SJCRH30 (cell line): ENCODE data around the gene IPMK. TPM values are rescaled to one million over a fixed set of nuclear protein-coding genes. Genes with fewer than 3 reads are reported as not detected.
A peak's percentile ranks its signal among the peaks of the same experiment; 100 is the strongest.

Source experiments
- DNase-seq, 2 experiments: peaks; one replicate each; pipeline ENCODE4 v3.0.0-alpha.2; 2015 to 2020
- H3K27ac ChIP-seq: fragments of 250-450 bp; sonication (Bioruptor Pico); 2 replicates; pipeline ENCODE4 v1.5.1; 2020; ENCODE audit warnings: mild to moderate bottlenecking, moderate library complexity
- H3K27me3 ChIP-seq: fragments of 250-450 bp; sonication (Bioruptor Pico); 2 replicates; pipeline ENCODE4 v1.5.1; 2020; ENCODE audit warnings: mild to moderate bottlenecking, moderate library complexity
- H3K36me3 ChIP-seq: fragments of 250-450 bp; sonication (Bioruptor Pico); 2 replicates; pipeline ENCODE4 v1.5.1; 2020; ENCODE audit warnings: mild to moderate bottlenecking, moderate library complexity
- H3K4me1 ChIP-seq: fragments of 250-450 bp; sonication (Bioruptor Pico); 2 replicates; pipeline ENCODE4 v1.5.1; 2020; ENCODE audit warnings: mild to moderate bottlenecking, moderate library complexity
- H3K4me3 ChIP-seq: fragments of 250-450 bp; sonication (Bioruptor Pico); 2 replicates; pipeline ENCODE4 v1.5.1; 2020; ENCODE audit warnings: mild to moderate bottlenecking, moderate library complexity
- H3K9me3 ChIP-seq: fragments of 250-450 bp; sonication (Bioruptor Pico); replicated peaks from 2 replicates; pipeline ENCODE4 v1.5.1; 2020; ENCODE audit warnings: mild to moderate bottlenecking, moderate library complexity
- total RNA-seq: library from RNA; depleted of rRNA; stranded (reverse); fragments of >200 nt; shearing (Covaris generic); gene quantifications from 2 replicates; pipeline ENCODE4 v1.2.3, GENCODE V29; 2014

The IPMK gene
- total RNA-seq, 1 experiment from 2014 or later = 6.5 TPM

DNA sequence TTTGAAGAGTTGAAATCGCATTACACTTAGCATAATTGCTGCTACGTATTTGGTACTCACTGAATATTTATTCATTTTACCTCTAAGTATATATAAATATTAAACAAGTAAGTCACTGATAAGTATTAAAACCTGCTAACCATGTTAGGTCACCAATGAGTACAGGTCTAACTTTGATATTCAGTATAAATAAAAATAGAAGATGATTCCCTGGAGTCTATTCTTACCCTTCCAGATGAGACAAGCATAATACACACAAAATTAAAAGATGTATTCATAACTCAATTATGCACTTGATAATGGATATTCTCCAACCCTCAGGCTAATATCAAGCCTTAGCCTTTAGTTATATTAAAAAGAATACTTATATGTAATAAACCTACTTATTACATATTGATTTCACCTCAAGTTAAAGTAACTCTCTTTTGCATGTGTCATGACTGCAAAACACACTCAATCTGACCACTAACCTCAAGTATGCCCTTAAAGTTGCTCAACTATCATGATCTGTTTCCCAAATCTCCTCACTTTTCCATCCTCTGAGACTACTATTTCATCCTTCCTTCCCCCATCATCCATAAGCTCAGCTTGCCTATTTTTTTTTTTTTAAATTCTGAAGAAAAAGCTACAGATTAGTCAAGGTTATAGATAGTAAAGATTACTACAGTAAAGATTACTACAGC lies 46.8 kb downstream of the IPMK start:
- no peak for DNase-seq
- Histone ChIP-seq H3K4me1 (no peaks in the 10 kb centered on the region), H3K27ac (no peak overlapping the region), H3K4me3 (no peak overlapping the region), H3K27me3 (no peaks in the 10 kb centered on the region), H3K9me3 (no peaks in the 10 kb centered on the region), H3K36me3 (no peaks in the 10 kb centered on the region)

DNA sequence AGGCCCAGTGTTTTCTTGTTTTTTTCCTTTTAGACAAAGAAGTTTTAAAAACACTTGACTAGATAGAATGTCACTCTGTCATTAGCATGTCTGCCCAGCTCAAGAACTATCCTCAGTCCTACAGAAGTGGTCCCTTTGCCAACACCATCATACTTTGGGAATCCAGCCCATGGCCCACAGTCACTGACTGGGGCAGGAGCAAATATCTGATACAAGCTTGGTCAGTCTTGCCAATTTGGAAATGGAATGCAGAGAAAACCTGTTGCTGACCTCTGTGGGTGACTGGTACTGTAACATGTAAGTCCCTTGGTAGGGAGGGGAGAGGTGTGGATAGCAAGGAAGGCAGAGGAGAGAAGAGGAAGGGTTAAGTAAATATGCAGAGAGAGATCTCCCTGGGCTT lies 47.8 kb downstream of the IPMK start:
- H3K27ac ChIP-seq = no peak overlapping the region
- no peaks in the 10 kb centered on the region for H3K36me3 ChIP-seq
- DNase-seq = no peak
- H3K4me3 ChIP-seq = no peak overlapping the region
- H3K4me1 ChIP-seq = no peaks in the 10 kb centered on the region
- H3K27me3 ChIP-seq = no peaks in the 10 kb centered on the region
- H3K9me3 ChIP-seq = no peaks in the 10 kb centered on the region

DNA sequence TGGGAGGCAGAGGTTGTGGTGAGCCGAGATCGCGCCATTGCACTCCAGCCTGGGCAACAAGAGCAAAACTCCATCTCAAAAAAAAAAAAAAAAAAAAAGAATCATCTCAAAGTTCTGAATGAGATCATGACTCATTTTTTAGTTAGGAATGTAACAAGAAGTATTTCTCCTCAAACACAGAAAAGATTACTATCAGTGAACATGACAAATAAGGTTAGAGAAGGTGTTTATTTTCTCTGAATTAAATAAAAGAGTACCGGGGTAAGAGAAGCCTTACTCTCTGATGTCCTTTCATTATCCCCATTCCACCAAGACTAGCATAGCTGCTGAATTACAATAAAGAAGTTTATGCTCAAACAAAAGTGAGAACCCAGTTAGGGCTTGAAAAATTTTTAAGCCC lies 50.1 kb downstream of the IPMK start:
- no peaks in the 10 kb centered on the region for H3K9me3 ChIP-seq
- H3K4me3 ChIP-seq = no peak overlapping the region
- no peak overlapping the region for H3K27ac ChIP-seq
- H3K4me1 ChIP-seq = no peaks in the 10 kb centered on the region
- no peaks in the 10 kb centered on the region for H3K27me3 ChIP-seq
- H3K36me3 ChIP-seq = no peaks in the 10 kb centered on the region
- no peak for DNase-seq

DNA sequence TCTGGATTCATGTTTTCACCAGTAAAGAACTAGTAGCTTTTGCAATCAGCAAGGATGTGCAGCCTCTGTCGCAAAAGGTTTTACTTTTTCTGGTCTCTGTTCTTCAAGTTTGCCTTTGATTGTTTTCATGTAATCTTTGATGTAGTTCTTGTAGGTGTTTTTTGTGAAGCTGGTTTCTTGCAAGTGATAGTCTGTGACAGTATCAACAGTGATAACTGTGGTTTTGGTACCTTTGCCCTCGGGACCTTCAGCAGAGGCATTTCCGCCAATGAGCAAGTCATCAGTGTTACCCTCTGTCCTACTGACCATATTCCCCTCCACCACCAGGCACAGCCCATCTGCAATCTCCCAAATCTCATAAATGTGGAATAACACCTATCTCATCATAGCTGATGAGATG lies 55.1 kb downstream of the IPMK start:
- Histone ChIP-seq H3K27me3 (no peaks in the 10 kb centered on the region), H3K27ac (no peak overlapping the region), H3K36me3 (no peaks in the 10 kb centered on the region), H3K9me3 (no peaks in the 10 kb centered on the region), H3K4me1 (no peaks in the 10 kb centered on the region), H3K4me3 (no peak overlapping the region)
- no peak for DNase-seq

DNA sequence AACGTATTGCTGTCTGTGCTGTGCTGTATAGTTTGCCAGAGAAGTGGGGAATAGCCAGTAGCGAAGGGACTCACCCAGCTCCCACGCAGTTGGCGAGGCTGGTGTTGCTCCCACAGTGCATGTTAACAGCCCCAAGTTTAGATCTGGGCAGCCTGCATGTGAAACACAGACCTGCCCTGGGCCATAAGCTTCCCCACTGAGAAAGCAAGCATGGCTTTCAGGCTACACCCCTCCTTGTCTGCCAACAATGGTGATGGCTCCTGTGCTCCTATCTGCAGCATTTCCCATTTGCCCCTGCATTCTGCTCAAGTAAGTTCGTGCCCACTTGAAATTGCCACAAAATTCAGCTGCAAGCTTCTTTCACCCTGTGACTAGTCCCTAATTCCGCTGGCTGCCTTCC lies 57.5 kb downstream of the IPMK start:
- DNase-seq = no peak
- Histone ChIP-seq H3K27ac (no peak overlapping the region), H3K27me3 (no peaks in the 10 kb centered on the region), H3K36me3 (no peaks in the 10 kb centered on the region), H3K9me3 (no peaks in the 10 kb centered on the region), H3K4me1 (no peaks in the 10 kb centered on the region), H3K4me3 (no peak overlapping the region)

DNA sequence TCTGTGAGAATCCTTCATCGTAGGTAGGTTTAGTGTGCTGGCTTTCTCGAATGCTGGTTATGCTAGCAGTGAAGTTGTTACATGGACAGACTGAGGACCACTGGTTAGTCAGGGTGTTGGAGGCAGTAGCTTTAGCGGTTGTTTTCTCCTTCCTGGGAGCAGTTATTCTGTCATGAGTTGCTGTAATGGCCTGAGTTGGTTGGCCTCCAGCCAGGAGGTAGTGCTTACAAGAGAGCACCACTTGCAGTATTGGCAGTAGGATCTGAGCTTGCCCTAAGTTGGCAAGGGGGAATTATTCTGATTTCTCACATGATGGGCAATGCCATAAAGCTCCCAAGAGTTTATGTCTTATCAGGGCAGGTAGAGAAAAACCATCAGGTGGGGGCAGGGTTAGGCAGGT lies 58.0 kb downstream of the IPMK start:
- Histone ChIP-seq H3K27ac (no peak overlapping the region), H3K36me3 (no peaks in the 10 kb centered on the region), H3K9me3 (no peaks in the 10 kb centered on the region), H3K4me1 (no peaks in the 10 kb centered on the region), H3K4me3 (no peak overlapping the region), H3K27me3 (no peaks in the 10 kb centered on the region)
- DNase-seq = no peak

DNA sequence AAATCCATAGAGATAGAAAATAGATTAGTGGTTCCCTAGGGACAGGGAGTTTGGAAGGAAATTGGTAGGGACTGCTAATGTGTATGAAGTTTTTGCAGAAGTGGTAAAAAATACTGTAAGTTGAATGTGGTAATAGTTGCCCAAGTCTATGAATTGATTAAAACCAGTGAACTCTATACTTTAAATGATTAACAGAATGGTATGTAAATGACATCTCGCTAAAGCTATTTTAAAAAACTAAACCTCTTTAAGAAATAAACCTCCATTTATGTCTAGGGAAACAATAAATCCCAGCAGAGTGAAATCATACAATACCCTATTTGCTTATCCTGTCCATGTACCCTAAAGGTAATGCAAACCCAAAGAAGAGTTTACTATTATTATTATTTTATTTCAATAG lies 61.4 kb downstream of the IPMK start:
- Histone ChIP-seq H3K27ac (no peak overlapping the region), H3K4me3 (no peak overlapping the region), H3K36me3 (no peaks in the 10 kb centered on the region), H3K4me1 (no peaks in the 10 kb centered on the region), H3K9me3 (no peaks in the 10 kb centered on the region), H3K27me3 (no peaks in the 10 kb centered on the region)
- DNase-seq = no peak

DNA sequence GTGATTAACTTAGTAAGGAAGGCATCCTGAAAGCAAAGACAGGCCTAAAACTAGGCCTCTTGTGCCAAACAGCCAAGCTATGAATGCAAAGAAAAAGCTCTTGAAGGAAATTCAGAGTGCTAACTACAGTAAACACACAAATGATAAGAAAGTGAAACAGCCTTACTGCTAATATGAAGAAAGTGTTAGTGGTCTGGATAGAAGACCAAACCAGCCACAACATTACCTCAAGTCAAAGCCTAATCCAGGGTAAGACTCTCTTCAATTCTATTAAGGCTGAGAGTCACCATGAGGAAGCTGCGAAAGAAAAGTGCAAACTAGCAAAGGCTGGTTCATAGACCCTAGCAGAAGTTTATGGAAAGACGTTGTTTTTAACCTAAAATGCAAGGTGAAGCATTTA lies 66.0 kb downstream of the IPMK start:
- Histone ChIP-seq H3K27ac (no peak overlapping the region), H3K27me3 (no peaks in the 10 kb centered on the region), H3K9me3 (no peaks in the 10 kb centered on the region), H3K36me3 (no peaks in the 10 kb centered on the region), H3K4me1 (no peaks in the 10 kb centered on the region), H3K4me3 (no peak overlapping the region)
- DNase-seq = no peak

DNA sequence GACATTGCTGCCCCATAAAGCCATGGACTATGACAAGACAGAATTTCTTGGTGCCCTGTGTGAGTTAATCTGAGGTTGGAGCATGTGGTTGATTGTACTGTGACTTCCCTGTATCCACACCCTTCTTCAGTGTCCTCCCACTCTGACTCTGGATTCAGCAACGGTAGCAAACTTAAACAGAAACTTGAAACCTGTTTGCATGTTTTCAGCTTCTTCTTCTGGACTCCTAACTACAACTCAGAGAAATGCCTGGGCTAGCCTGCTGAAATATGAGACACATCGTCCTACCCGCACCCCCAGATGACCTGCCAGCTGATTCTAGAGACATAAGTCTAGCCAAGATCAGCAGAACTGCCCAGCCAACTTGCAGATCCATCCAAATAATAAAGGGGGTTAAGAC lies 78.4 kb downstream of the IPMK start:
- peak; percentile 31 to 65 for DNase-seq
- Histone ChIP-seq H3K9me3 (no peaks in the 10 kb centered on the region), H3K27me3 (no peaks in the 10 kb centered on the region), H3K4me3 (no peak overlapping the region), H3K36me3 (no peaks in the 10 kb centered on the region), H3K27ac (no peak overlapping the region), H3K4me1 (peaks cover 6% of the 10 kb centered on the region)

DNA sequence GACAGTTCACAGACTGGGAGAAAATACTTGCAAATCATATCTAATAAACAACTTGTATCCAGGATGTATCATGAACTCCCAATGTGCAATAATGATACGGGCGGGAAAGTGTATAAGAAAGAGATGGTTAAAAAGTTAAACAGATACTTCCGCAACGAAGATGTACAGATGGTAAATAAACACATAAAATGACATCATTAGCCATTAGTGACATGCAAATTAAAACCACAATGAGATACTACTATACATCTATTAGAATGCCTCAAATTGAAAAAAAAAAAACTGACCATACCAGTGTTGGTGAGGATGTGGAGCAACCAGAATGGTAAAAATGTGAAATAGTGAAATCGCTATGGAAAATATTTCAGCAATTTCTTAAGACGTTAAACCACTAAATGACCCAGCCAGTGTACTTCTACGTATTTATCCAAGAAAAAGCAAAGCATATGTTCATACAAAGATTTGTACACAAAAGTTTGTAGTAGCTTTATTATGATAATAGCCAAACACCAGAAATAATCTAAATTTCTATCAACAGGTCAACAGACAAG lies 83.5 kb downstream of the IPMK start:
- no peak overlapping the region for H3K27ac ChIP-seq
- peaks cover 2% of the 10 kb centered on the region for H3K4me1 ChIP-seq
- H3K36me3 ChIP-seq = no peaks in the 10 kb centered on the region
- no peaks in the 10 kb centered on the region for H3K27me3 ChIP-seq
- DNase-seq = no peak
- H3K9me3 ChIP-seq = no peaks in the 10 kb centered on the region
- no peak overlapping the region for H3K4me3 ChIP-seq

DNA sequence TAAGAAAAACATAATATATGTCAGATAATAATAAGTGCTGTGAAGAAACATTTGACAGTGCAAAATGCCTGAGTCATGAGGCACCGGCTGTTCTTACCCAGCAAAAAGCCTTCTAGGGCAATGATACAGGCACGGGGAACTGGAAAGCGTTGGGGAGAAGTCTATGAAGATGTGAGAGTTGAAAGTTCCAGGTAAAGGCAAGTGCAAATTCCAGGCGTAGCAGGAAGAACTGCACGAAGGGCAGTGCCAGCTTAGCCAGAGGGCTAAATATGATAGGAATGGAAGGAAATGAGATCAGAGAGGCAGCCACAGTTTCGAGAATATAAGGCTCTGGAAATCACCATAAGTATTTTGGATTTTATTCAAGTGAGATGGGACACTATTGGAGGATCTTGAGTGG lies 87.0 kb downstream of the IPMK start:
- Histone ChIP-seq H3K27ac (no peak overlapping the region), H3K36me3 (no peaks in the 10 kb centered on the region), H3K27me3 (no peaks in the 10 kb centered on the region), H3K4me3 (no peak overlapping the region), H3K4me1 (0 out of 2 replicates have a peak, but pooled peaks cover 2% of the 10 kb centered on the region), H3K9me3 (no peaks in the 10 kb centered on the region)
- DNase-seq = no peak

DNA sequence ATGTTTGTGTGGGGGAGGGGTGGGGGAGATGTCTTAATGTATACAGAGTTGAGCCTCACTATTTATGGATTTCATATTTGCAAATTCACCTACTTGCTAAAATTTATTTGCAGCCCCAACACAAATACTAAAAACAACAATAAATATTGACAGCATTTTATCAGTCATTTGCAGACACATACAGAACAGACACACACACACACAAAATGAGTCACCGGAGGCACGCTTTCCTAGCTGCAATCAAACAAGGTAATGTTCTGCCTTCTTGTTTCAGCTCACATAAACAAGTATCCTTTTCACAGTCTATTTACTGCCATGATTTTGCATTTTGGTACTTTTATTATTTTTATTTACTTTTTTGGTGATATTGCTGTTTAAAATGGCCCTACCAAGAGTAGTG lies 88.5 kb downstream of the IPMK start:
- no peak for DNase-seq
- no peaks in the 10 kb centered on the region for H3K27me3 ChIP-seq
- no peak overlapping the region for H3K27ac ChIP-seq

DNA sequence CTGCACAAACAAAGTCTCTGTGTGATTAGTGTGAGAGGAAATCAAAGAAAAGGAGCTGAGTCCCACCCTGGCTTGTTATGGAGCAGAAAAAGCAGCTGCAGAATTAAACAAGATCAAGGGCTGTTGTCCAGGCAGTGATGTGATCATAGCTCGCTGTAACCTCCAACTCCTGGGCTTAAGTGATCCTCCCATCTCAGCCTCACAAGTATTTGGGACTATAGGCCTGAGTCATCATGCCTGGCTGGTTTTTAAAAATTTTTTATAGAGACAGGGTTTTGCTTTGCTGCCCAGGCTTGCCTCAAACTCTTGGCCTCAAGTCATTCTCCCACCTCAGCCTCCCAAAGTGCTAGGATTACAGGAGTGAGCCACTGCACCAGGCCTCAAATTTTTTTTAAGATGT lies 88.9 kb downstream of the IPMK start:
- Histone ChIP-seq H3K27me3 (no peaks in the 10 kb centered on the region), H3K4me3 (no peak overlapping the region), H3K36me3 (no peaks in the 10 kb centered on the region), H3K27ac (no peak overlapping the region), H3K9me3 (no peaks in the 10 kb centered on the region), H3K4me1 (0 out of 2 replicates have a peak, but pooled peaks cover 2% of the 10 kb centered on the region)
- peak; percentile 4 to 24 for DNase-seq

More for the DNA sequence above, 88.5 kb downstream of the IPMK start:
- no peak overlapping the region for H3K4me3 ChIP-seq
- H3K36me3 ChIP-seq = no peaks in the 10 kb centered on the region
- H3K4me1 ChIP-seq = 0 out of 2 replicates have a peak, but pooled peaks cover 2% of the 10 kb centered on the region
- no peaks in the 10 kb centered on the region for H3K9me3 ChIP-seq

DNA sequence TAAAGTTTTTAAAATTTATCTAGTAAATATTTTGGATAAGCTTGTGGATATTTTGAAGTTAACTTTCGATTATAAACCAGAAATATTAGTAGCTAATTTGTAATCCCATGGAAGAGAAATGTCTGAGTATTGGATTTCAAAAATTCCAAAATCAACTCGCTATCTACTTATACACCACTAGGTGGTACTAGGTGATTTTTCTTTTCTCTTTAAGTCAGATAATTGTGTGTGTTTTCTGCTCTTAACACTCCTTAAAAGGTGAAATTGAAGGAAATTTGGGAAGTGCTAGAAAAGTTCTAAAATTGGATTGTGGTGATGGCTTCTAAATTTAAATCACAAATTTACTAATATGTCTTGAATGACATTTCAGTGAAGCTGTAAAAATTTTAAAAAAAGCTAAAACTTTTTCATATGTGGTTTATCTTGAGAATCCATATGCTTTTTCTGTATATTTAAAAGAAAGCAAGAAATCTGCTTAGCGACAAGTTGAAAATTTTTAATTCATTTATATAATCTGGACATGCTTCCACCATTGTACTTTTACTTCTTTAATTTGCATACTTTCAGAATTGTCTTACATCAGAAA lies 90.2 kb downstream of the IPMK start:
- H3K27me3 ChIP-seq = no peaks in the 10 kb centered on the region
- 0 out of 2 replicates have a peak, but pooled peaks cover 2% of the 10 kb centered on the region for H3K4me1 ChIP-seq
- H3K9me3 ChIP-seq = no peaks in the 10 kb centered on the region
- peak in 1 of 2 experiments; percentile 31 for DNase-seq
- no peak overlapping the region for H3K4me3 ChIP-seq
- no peaks in the 10 kb centered on the region for H3K36me3 ChIP-seq
- H3K27ac ChIP-seq = no peak overlapping the region

DNA sequence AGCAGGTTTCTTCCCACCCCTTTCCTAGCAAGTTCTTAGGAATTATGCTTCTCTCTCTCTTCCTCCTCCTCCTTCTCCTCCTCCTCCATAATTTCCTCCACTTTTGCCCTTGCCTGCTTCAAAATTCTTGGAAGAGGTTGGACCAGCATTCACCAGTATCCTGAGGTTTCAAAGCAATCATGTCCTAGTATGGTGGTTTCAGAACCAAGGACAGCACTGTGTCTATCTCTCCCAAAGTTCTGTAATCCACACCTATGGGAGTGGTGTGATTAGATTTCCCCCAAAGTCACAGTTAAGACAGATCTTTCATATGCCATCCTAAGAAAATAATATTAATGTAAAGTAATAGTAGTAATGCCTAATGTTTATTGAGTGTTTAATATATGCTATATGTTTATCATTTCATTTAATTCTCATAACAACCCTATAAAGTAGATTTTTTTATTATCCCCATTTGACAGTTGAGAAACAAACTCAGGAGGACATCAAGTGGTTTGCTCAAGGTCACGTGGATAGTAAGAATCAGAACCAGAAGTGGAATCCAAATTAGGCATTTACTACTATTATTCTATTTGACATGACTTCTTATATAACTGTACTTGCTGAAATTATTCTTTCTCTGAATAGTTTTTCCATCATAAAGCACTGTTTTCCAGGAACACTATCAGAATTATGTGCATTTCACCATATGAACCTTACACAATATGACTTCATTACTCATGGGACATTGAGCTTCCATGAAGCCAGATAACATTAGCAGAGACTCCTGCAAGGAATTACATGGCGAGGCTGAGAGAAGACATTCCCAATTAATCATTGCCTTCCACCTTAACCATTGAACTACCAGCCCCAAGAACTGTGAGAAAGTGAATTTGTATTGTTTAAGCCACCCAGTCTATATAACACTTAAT lies 91.4 kb downstream of the IPMK start:
- no peak overlapping the region for H3K27ac ChIP-seq
- H3K27me3 ChIP-seq = no peaks in the 10 kb centered on the region
- peak in 1 of 2 experiments; percentile 48 for DNase-seq
- no peak overlapping the region for H3K4me3 ChIP-seq
- no peaks in the 10 kb centered on the region for H3K9me3 ChIP-seq
- H3K36me3 ChIP-seq = no peaks in the 10 kb centered on the region
- 0 out of 2 replicates have a peak, but pooled peaks cover 2% of the 10 kb centered on the region for H3K4me1 ChIP-seq
